ENCODE data around the gene KCTD6.

KCTD6 gene

GRCh38 chr3:58484722-58485069 lies 7.2 kb upstream of the KCTD6 start:
- in situ Hi-C loops (cut with MboI; ENCODE audit: low sequenced_read_pairs), result no loop called here

DNA sequence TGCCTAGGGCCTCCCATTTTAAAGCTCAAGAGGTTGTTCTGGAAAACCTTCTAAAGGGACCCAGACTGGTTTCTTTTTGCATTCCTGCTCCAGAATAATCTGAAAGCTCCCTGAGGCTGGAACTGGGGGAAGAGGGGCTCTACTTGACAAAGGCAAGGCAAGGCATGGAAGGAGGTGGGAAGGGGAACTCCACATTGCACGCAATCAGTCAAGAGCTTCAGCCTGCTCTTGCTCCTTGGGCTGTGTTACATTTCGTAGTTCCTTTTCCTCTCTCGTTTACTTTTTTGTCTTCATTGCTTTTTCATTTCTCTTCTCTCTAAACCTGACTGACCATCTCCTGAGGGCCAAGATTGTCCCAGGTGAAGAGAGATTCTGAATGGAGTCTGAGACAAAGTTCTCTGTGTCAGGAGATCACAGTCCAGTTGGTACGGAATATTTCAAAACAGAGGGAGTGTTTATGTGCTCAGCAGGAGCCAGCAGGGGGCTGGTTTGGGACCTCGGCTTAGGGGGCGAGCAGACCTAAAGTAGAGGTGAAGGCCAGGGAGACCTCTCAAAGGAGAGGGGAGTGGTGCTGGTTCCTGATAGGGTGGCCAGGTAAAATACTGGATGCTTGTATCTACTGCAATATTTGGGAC lies 6.0 kb upstream of the KCTD6 start:
- in situ Hi-C loops (cut with MboI; ENCODE audit: low sequenced_read_pairs), result no loop called here

DNA sequence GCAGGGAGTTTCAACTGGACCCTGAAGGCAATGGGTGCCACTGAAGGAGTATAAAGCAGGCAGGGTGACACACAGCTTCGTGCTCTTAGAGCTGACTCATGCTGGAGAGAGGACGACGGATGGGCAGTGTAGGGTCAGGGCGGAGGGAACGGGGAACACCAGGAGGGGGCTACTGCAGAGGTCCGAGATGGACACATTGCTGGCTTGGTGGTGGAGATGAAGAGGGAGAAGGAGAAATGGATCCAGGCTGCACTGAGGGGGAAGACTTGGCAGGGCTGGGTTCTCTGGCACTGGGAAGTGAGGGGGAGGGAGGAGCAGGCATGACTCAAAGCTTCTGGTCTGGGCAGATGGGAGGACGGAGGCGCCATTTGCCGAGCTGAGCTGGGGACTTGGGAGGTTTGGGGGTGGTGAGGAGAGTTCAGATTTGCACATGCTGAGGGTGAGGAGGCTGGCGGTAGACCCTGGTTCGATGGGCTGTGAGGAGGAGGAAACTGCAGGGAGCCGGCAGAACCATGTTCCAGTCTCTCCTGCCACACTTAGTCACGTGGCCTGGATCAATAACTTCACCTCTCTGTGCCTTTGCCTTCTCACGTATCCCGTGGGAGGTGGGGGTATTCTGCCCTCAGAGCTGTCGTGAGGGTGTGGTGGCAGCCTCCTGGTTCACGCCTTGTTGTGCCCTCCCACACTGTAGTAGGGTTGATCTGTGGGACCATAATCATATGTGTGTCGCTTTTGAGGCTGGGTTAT lies 4.6 kb upstream of the KCTD6 start:
- in situ Hi-C loops (cut with MboI; ENCODE audit: low sequenced_read_pairs), result no loop called here

- in situ Hi-C loops (cut with MboI; ENCODE audit: low sequenced_read_pairs), result no loop called here
Measured at GRCh38 chr3:58488967-58489366, 2.9 kb upstream of the KCTD6 start.

DNA sequence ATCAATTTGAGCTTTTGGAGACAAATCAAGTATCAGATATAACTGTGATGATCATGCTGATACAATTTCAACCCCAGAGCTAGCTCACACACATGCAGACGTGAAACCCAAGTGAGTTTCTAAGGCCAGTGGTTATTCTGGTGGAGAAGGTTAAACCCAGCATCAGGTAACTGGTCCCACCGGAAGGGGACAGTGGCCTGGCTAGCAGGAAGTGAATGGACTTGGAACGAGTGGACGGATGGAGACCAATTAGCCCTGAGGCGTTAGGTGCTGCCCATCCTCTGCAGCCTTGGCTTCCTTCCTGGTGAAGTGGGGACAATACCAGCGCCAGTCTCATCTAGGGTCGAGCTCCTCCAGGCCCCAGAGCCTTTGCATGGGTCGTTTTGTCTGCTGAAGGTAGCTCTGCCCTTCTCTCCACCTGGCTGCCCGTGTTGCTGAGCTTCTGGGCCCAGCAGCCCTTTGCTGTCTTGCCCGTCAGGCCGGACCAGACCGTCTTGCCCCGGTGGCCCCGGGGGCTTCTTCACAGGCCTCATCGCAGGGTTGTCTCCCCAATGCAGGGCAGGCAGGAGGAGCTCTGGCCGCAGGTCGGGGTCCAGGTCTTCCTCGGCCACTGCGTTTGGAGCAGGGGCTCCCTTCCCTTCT lies 915 bp upstream of the KCTD6 start:
- in situ Hi-C loops (cut with MboI; ENCODE audit: low sequenced_read_pairs), result no loop called here

DNA sequence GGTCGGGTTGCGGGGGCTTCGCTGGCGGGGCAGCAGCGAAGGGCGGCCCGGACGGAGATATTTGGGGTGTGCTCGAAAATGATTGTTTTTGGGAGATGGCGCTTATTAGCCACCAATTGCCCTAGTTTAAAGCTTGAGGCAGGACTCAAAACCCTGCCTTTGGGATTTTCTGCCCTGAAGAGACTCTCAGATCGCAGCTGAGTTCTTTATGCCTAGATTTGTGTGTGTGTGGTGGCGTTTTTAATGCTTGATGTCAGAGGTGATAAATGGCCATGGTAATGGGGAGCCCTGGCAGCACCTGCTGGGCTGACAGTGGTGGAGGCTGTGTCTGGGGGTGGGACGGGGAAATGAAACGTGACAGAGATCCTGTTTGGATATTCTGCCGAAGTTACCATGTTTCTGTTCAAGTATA lies 604 bp downstream of the KCTD6 start:
- in situ Hi-C loops (cut with MboI; ENCODE audit: low sequenced_read_pairs), result no loop called here

GRCh38 chr3:58494107-58494506 lies 2.2 kb downstream of the KCTD6 start:
- in situ Hi-C loops (cut with MboI; ENCODE audit: low sequenced_read_pairs), result no loop called here

DNA sequence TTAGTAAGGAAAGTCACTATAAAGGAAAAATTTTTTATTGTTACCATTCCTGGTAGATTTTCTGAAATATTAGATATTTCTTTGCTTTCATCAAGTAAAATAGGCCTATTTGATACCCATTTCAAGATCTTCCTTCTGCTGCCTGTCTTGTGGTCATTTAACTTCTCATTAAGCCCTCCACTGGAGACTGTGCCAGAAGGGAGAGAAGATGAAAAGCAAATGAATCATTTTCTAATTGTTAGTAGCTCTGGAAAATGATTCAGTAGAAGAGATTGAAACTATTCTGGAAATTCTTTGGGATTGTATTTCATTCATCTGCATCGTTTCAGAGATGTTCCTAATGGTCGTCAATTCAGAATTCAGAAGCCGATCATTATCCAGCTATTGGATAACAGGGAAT lies 3.2 kb downstream of the KCTD6 start:
- in situ Hi-C loops (cut with MboI; ENCODE audit: low sequenced_read_pairs), result no loop called here

DNA sequence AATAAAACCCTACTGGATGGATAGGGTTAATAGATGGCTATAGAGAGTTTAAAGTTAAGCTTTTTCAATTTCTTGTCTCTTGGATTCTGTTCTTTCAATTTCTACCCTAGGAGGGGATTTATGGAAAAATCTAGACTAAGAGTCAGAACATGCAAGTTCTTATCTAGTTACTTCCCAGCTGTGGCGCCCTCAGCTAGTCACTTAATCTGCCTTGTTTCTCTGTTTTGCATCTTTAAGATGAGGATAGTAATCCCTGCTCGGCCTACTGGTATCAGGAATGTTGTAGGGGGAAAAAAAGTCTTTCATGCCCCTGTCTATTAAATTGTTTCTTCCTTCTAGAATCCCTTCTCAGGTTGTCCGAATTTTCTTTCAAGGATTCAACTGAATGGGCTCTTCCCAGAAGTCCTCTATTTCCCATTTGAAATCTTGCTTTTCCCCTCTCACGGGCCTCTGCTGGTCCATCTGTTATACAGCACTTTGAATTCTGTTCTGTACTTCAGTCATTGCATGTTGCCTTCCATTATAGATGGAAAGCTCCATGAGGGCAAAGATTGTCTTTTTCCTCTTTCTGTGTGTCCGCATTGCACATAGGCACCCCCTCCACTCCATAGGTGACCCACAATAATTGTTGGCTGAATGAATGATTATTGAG lies 4.4 kb downstream of the KCTD6 start:
- in situ Hi-C loops (cut with MboI; ENCODE audit: low sequenced_read_pairs), result no loop called here

- in situ Hi-C loops (cut with MboI; ENCODE audit: low sequenced_read_pairs), result no loop called here
Measured at GRCh38 chr3:58497097-58497496, 5.2 kb downstream of the KCTD6 start.

DNA sequence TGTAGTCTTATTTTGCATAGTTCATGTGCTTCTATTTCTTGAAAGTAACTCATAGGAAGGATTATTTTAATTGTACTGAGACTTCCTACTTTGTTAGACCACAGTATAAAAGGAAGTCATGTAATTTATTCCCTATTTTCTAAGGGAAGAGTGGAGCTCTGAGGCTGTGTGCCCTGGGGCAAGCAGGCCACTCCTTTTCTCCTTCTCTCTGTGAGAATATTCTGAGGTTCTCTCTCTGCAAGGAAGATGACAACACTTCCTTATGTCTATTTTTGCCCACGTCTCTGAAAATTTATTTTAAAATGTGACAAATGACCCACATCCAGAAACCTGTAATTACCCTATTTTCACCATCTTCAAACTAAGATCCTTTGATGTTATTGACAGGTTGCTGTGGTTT lies 11.0 kb downstream of the KCTD6 start:
- in situ Hi-C loops (cut with MboI; ENCODE audit: low sequenced_read_pairs), result no loop called here

DNA sequence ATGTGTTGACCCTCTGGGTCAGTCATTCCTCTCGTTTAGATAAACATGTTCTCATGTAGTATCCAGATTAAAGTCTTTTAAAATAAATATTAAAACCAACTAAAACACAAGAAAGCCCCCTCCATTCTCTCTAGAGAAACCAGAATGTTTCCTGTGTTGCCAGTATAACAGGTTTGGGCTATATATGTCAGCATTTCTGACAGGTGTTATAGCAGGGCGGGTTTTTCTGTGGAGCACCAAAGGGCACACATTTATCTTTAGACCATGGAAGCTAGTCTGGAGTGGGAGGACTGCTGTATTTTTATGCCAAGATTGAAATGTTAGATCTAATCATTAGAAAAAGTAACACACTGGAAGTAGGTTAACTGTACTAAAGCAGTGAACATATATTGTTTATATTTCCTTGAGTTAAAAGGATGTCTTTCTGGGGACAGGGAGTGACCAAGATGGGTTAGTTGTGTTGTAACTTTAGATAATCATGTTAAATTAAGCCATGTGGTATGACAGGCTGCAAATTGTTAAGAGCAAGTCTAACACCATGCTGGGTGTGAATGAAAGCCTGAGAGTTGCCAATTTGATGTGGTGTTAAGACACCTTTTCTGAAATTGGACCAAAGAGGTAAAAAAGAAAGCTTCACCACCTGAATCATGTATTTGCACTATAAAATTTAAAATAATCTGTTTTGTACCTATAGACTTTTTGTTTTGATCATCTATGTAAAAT lies 15.6 kb downstream of the KCTD6 start:
- in situ Hi-C loops (cut with MboI; ENCODE audit: low sequenced_read_pairs), result no loop called here

GRCh38 chr3:58508437-58508836 lies 16.5 kb downstream of the KCTD6 start:
- in situ Hi-C loops (cut with MboI; ENCODE audit: low sequenced_read_pairs), result no loop called here

GRCh38 chr3:58514405-58514804 lies 22.5 kb downstream of the KCTD6 start:
- in situ Hi-C loops (cut with MboI; ENCODE audit: low sequenced_read_pairs), result no loop called here

DNA sequence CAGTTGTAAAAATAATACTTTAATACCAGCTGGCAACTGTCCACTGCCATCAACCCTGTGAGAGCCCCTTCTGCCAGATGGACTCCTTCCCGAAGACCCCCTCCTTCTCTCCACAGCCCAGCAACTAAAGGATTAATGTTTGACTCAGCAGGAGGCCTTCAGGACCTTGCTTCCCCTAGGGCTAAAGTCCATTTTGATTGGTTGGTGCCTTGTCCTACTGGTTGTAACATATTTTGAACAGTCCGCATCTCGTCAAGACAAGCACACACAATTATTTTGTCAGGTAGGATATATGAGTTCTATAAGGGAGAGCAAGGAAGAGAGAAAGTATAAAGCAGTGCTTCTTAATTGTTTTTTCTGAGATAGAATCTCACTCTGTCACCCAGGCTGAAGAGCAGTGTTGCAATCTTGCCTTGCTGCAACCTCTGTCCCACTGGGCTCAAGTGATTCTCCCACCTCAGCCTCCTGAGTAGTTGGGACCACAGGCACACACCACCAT lies 26.4 kb downstream of the KCTD6 start:
- in situ Hi-C loops (cut with MboI; ENCODE audit: low sequenced_read_pairs), result no loop called here

DNA sequence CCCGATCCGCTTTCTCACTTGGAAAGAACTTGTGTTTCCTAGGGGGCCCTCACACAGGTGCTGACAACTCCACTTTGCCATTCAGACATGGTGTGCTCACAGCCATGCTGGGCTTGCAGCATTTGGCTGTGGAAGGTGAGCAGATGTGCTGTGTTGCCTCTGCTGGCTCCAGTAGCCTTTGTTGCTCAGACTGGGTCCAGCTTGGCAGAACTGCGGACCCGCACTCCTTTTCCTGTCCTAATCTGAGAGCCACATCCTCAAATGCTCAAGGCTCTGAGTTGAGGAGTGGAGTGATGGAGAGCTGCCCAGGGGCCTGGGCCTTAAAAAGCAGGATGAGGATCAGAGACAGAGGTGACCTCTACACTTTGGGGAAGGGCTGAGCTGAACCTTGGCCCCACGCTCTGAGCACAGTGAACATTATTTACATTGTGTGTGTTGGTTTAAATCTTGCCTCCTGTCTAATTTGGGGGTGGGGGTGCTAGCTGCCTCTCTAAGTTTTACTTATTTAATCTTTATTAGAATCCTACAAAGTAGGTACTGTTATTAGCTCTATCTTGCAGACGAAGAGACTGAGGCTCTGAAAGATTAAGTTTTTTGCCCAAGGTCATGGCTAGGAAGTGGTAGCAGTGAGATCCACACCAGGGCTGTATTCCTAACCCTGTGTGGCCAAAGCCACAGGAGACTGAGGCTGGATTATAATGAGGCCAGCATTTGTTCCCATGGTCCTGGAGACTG lies 27.9 kb downstream of the KCTD6 start:
- in situ Hi-C loops (cut with MboI; ENCODE audit: low sequenced_read_pairs), result no loop called here

- in situ Hi-C loops (cut with MboI; ENCODE audit: low sequenced_read_pairs), result no loop called here
Measured at GRCh38 chr3:58520403-58521335, 28.8 kb downstream of the KCTD6 start.

DNA sequence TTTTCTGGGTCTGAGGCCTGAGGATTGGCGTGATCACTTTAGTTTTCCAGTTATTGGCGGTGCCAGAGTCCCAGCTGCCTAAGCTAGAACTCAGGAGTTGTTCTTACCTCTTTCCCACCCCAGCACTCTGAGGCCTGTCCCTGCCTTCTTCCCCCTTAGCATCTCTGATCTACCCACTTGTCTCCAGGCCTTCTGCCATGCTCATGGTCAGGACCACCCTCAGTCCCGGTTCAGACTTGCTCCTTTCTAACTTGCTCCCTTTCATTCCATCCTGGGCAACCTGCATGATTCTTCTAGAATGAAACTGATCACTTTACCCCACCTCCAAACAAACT lies 29.4 kb downstream of the KCTD6 start:
- in situ Hi-C loops (cut with MboI; ENCODE audit: low sequenced_read_pairs), result no loop called here

DNA sequence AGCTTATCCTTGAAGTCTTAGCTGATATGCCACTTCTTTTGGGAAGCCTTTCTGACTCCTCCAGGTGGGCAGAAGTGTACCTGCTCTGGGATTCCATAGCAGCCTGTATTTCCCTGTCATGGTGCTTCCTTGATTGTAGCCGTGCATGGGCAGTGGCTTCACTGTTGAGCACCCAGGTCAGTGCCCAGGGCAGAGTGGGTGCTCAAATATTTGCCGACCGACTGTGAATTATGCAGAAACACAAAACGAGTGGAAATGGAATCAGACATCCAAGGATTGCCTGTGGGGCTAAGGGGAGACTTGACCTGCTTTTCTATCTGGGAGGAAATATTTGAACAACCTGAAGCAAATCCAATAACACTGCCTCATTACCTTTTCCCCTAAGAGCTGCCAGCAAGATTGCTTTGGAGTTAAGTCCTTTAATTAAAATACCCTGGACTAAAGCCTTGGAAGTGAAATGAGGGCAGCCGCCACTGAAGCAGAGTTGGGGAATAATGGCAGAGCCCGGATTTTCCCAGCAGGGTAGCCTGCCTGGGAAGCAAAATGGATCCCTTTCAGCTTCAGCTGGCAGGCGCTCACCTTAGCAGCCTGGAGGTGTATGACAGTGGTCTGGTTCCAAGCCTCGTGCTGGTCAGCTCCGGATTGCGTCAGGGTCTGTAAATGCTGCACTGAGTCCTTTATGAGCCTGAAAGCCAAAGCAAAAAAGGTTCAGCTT lies 30.2 kb downstream of the KCTD6 start:
- in situ Hi-C loops (cut with MboI; ENCODE audit: low sequenced_read_pairs), result no loop called here
